Suprapubic skin (tissue), 4 donors: ENCODE results near the gene PREX1.
"Not testable (repeated sequence)": the region's sequence is repeated elsewhere in the genome, so short reads cannot be mapped to it uniquely, and the experiment has no call there.

Experiments used
- CTCF ChIP-seq, 2 donors: fragments of 200-600 bp in 1 of 2; fragments of 450-650 bp in 1 of 2; sonication (generic) in 1 of 2; IDR thresholded peaks; one replicate each; pipeline ENCODE4 v1.5.1; 2016 to 2019; ENCODE audit warnings: antibody characterized with exemption in 2 of 2, mild to moderate bottlenecking in 1 of 2, moderate library complexity in 1 of 2
- EP300 ChIP-seq: sonication (generic); formaldehyde crosslinking; IDR thresholded peaks from one replicate; pipeline ENCODE4 v1.6.1; 2017; ENCODE audit warnings: antibody characterized with exemption
- POLR2A ChIP-seq, 2 donors: fragments of 450-650 bp; IDR thresholded peaks; one replicate each; pipeline ENCODE4 v1.6.1; 2017; ENCODE audit warnings: antibody characterized with exemption in 2 of 2, mild to moderate bottlenecking in 2 of 2, moderate library complexity in 2 of 2
- POLR2AphosphoS5 ChIP-seq, 3 donors: sonication (generic); formaldehyde crosslinking; IDR thresholded peaks; one replicate each; pipeline ENCODE4 v1.6.1; 2017; ENCODE audit warnings: antibody characterized with exemption in 3 of 3

DNA sequence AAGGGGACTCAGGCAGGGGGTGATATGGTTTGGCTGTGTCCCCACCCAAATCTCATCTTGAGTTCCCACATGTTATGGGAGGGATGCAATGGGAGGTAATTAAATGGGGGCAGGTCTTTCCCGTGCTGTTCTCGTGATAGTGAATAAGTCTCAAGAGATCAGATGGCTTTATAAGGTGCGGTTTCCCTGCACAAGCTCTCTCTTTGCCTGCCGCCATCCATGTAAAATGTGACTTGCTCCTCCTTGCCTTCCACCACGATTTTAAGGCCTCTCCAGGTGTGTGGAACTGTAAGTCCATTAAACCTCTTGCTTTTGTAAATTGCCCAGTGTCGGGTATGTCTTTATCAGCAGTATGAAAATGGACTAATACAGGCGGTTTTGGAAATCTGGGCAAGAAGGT, 52.3 kb downstream of the PREX1 start:
- not testable (repeated sequence) for TF ChIP-seq CTCF (IDR thresholded peaks at IDR 0.05); POLR2A (IDR thresholded peaks at IDR 0.05); EP300; POLR2AphosphoS5 (IDR thresholded peaks at IDR 0.05)
